ENCODE data around the gene PARD3B.
A peak's percentile ranks its signal among the peaks of the same experiment; 100 is the strongest.

The PARD3B gene

GRCh38 chr2:204842068-204842467, 296.8 kb downstream of the PARD3B start:
- no peak for DNase-seq (ENCODE audit: low spot score)

GRCh38 chr2:204842661-204843485, 297.6 kb downstream of the PARD3B start:
- peak; percentile 7 for DNase-seq (ENCODE audit: low spot score)

- no peak for DNase-seq (ENCODE audit: low spot score)
These were observed 301.2 kb downstream of the PARD3B start for GRCh38 chr2:204846471-204846870.

DNA sequence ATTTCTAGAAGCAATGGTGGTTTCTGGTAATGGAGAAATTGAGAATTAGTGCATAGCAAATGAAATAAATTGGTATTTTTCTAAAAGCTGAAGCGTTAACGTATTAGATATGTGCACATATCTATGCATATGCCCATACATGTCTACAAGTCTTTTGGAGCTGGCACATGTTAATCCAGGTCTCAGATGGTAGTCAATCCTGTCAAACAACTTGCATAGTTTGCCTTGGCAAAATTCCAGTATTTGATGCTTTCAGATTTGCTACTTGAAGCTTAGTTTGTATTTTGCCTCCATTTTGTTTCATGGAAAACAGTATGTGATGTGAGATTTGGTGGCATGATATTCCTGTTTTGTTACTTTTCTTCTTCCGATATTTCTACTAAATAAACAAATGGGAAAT, 304.6 kb downstream of the PARD3B start:
- DNase-seq (ENCODE audit: low spot score), result peak; percentile 15

- no peak for DNase-seq (ENCODE audit: low spot score)
These were observed 305.3 kb downstream of the PARD3B start for GRCh38 chr2:204850581-204850980.

DNA sequence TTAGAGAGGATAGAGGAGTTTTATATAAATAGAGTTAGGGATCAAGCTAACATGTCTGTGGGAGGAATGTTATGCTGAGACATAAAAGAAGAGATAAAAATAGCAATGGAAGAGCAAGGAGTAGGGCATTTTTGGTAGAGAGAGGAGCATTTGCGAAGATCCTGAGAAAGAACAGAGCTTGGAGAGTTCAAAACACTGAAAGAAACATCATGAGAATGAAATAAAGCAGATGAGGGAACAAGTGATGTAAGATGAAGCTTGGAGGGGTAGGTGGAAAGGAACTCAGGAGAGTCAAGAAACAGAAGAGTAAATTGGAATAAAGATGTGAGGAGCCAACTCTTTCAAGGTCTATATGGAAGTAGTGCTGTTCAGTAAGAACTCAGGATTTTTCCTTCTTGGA, 308.6 kb downstream of the PARD3B start:
- DNase-seq (ENCODE audit: low spot score), result no peak

DNA sequence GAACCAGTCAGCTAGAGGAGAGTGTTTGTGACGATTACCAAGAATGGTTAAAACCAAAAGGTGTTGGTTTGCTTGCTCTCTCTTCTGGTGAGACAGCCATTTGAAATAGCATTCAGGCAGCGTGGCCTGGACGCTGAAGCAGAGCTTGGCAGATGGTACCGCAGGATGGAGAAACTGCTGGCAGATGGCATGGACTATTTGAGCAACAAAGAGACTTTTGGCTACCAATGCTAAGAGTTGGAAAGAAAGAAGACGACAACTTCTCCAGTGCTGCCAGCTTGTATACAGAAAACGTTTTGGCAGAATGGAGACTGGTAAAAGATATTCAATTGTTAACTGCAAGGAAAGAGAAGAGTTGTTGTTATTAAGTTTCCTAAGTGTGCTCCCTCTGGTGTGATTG, 315.0 kb downstream of the PARD3B start:
- DNase-seq (ENCODE audit: low spot score), result no peak

DNA sequence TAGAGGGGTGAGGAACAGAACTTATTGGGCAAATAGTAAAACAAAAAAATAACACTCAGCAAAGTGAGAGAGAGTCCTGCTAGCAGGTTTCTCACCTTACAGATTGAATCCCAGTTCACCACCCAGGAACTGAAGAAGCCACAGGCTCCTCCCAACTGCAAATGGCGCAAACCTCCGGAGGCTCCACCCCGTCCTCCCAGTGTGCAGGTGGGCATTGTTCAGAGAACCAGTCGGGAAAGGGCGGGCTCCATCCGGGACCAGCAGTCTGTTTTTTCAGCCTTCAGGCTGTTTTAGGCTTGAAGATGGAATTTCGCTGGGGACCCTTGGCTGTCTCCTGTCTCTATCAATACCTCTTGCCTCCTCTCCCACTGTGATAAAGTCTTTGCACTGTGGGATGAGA, 317.5 kb downstream of the PARD3B start:
- DNase-seq (ENCODE audit: low spot score), result no peak

GRCh38 chr2:204863336-204863735, 318.1 kb downstream of the PARD3B start:
- no peak for DNase-seq (ENCODE audit: low spot score)

DNA sequence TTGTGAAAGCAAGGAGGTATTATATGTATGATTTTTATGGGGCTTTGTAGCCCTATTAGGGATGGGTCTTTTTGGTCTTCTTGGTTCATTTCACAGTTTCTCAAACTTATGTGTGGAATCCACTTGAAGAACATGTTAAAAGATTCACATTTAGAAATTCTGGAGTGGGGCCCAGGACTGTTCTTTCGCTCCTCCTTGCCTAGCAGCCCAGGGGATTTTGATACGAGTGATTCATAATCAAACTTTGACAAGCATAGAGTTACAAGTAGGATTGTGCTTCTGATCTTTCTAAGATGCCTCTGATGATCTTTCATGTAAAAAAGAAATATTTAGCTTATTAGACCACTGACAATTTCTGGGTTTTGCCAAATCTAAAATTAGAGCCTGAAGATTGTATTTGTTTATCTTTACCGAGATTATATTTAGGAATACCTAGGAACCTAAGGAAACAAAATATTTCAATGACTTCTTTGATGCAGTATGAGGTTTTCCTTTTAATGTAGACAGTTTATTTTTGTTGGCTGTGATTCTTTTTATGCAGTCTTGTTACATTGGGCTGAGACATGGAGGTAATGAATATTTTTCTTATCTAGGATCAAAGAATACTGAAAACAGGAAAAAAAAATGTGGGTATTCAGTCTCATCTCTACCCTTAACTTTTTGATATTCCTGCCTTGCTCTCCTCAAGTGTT, 324.0 kb downstream of the PARD3B start:
- no peak for DNase-seq (ENCODE audit: low spot score)

DNA sequence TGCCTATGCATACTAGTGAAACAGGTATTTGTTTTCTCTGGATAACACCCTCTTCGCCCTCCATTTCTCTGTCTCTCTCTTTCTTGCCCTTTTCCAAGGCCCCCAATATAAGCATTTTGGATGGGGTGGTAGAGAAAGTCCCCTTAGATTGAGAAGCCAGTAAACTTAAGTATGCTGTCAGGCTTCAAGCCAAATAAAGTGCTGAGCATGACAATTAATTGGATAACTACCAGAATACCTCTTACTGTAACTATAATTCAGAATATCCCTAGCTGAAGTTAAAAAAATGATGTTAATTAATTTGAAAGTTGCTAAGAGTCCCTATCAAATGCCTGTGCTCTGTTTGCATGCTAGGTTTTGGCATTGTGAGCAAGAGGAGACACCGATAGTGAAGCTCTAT, 324.8 kb downstream of the PARD3B start:
- no peak for DNase-seq (ENCODE audit: low spot score)

DNA sequence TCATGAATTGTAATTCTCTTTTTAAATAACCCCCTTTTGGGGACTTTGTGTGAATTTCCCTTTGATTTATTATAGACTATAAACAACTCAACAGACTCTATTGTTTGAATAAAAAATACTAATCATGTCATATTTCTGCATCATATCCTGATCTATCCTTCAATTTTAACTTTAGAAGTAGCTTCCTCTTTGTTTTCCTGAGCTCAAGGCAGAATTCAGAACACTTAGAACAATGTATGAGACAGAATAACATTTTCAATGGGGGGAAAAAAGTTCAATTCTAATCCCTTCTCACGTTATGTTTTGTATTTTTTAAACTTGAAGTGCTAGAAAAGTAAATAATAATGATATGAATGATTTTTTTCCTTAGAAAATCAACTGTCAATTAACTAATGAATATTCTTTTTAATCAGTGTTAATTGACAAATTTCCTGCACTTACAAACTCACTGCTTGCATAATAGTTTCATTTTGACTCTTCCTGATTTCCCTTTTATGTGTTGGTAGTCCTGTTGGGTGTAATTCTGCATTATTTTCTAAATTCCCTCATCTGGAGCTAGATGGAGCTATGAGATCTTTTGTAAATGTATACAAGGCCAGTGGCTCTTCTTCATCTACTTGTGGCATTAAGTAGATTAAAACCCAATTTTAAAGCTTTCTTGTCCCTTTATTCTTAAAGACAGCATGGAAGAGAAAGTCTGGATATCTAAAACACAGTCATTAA, 326.1 kb downstream of the PARD3B start:
- no peak for DNase-seq (ENCODE audit: low spot score)

DNA sequence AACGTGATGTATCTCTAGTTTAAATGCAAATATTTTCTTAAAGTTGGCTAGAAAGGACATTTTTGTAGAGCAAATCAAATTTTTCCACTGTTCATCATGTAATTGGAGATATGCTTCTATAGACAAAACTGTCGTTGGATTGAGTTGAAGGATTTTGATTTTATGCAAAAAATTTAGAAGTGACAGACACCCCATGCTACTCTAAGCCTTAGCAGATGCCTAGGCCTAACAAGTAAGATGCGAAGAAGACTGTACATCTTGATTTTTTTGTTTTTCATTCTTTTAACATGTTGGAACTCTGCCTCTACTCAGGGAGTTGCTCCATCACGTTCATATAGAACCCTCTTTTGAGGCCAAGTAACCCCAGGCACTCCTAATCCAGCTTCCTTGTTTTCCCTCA, 331.0 kb downstream of the PARD3B start:
- DNase-seq (ENCODE audit: low spot score), result no peak

GRCh38 chr2:204877691-204878090, 332.4 kb downstream of the PARD3B start:
- no peak for DNase-seq (ENCODE audit: low spot score)

GRCh38 chr2:204880928-204881327, 335.7 kb downstream of the PARD3B start:
- DNase-seq (ENCODE audit: low spot score), result no peak

GRCh38 chr2:204881655-204882054, 336.4 kb downstream of the PARD3B start:
- DNase-seq (ENCODE audit: low spot score), result no peak

- no peak for DNase-seq (ENCODE audit: low spot score)
These were observed 340.5 kb downstream of the PARD3B start for GRCh38 chr2:204885747-204886146.

DNA sequence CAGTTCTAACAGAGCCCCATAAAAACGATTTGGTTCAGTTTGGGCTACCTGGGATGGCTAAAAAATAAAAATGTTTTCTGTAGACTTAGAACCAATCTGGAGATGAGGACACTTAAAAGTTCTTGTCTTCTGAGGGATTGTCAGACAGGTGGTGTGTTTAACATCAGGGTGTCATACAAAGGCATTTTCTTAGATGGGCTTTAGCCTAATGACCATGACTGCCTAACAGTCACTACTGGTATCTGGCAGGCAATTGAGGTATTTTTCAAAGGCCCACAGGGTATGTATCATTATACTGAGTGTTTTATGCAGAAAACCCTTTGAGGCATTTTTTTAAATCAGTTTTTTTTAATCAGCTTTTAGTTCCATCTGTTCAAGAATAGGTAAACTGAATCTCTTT, 341.4 kb downstream of the PARD3B start:
- DNase-seq (ENCODE audit: low spot score), result no peak

DNA sequence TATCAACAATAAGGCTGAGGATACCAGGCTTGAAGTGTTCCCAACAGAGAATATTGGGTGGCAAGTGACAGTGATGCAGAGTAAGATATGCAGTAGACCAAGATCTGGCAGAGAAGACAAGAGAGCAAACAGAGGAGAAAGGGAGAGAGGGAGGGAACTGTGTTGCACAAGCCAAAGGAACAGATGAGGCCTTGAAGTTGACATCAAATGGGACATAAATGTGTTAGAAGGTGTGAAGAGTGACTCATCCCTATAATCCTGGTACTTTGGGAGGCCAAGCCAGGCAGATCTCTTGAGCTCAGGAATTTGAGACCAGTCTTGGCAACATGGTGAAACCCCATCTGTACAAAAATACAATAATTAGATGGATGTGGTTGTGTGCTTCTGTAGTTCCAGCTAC, 342.9 kb downstream of the PARD3B start:
- no peak for DNase-seq (ENCODE audit: low spot score)

DNA sequence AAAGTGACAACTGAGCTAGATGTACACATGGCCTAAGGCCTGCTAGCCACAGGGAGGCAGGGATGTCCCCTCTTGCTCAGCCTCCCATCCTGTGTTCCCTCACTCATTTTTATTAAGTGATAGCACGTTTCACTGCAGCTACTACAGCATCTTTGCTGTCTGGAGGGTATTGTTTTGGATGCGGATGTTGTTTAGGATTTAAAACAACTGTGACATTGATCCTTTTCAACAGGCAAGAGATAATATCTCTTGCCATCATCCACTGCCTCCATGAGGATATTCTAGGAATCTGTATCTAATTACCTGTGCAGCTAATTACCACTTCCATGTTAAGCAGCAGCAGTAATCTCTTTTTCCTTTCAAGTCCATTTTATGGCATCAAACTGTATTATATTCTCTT, 345.4 kb downstream of the PARD3B start:
- DNase-seq (ENCODE audit: low spot score), result no peak

DNA sequence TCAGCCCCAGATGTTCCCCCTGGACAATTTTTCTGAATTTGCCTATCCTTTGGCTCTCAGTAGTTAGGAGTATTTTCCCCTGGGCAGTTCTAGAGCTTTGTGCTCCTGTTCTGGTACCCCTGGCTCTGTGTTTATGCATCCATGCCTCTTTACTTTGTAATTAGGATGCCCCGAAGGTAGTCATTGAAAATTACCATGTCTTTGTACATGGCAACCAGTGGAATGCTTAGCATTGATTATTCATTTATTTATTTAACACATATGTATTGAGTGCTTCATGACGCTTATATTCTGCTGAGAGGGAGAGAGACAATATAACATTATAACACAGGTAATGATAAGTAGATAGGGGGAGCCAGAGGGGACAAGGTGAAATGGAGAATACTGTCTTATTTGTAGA, 346.5 kb downstream of the PARD3B start:
- no peak for DNase-seq (ENCODE audit: low spot score)

- no peak for DNase-seq (ENCODE audit: low spot score)
These were observed 347.4 kb downstream of the PARD3B start for GRCh38 chr2:204892506-204893255.

Data from LoVo (cell line).